Measurements from ENCODE around the gene CCNA2.

DNA sequence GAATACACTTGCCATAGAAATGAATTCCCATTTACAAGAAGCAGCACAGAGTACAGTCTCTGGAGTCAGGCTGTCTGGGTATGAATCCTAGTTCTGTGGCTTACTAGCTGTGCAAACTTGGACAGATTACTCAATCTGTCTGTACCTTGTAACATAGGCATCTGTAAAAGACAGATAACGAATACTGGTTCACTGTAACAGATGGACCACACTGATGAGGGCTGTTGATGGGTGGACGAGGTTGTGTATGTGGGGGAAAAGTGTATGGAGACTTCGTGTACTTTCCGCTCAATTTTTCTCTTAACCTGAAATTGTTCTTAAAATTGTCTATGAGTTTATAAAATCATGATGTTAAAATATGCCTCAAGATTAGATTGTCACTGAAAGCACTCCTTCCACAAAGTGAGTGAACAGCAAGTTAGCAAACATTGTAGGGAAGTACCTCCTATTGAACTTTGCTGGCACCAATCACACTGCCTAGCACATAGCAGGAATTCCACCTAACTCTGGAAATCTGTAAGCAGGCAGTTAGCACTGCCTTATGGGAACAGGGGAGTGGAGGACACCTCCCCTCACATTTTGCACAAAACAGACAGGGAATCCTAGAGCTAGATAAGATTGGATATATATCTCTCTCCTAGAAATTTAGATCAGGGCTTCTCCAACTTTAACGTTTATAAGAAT, 29.0 kb downstream of the CCNA2 start:
- TF ChIP-seq, protein P1, sequence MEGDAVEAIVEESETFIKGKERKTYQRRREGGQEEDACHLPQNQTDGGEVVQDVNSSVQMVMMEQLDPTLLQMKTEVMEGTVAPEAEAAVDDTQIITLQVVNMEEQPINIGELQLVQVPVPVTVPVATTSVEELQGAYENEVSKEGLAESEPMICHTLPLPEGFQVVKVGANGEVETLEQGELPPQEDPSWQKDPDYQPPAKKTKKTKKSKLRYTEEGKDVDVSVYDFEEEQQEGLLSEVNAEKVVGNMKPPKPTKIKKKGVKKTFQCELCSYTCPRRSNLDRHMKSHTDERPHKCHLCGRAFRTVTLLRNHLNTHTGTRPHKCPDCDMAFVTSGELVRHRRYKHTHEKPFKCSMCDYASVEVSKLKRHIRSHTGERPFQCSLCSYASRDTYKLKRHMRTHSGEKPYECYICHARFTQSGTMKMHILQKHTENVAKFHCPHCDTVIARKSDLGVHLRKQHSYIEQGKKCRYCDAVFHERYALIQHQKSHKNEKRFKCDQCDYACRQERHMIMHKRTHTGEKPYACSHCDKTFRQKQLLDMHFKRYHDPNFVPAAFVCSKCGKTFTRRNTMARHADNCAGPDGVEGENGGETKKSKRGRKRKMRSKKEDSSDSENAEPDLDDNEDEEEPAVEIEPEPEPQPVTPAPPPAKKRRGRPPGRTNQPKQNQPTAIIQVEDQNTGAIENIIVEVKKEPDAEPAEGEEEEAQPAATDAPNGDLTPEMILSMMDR (IDR thresholded peaks at IDR 0.05) = no peak
- TF ChIP-seq POLR2A (IDR thresholded peaks at IDR 0.05) = no peak
- TF ChIP-seq EP300 (IDR thresholded peaks at IDR 0.05) = no peak
